PC-9 (cell line): Measurements from ENCODE around the gene NEUROG3.

Experiments
- CTCF ChIP-seq: fragments of 200-600 bp; sonication (generic); conservative IDR thresholded peaks from 2 replicates; pipeline ENCODE4 v1.6.1; 2017; ENCODE audit warnings: mixed run types, antibody characterized with exemption, mild to moderate bottlenecking, moderate library complexity
- EZH2 ChIP-seq: fragments of 200-600 bp; sonication (generic); IDR thresholded peaks from 2 replicates; pipeline ENCODE4 v1.8.0; 2017; ENCODE audit warnings: antibody characterized with exemption, low read depth

- TF ChIP-seq EZH2 = no peak
- TF ChIP-seq CTCF = no peak
These were observed 39.5 kb upstream of the NEUROG3 start for GRCh38 chr10:69612760-69613159.
